A204.1 (cell line): ENCODE data around the gene MANEA.
"Not testable (repeated sequence)": the region's sequence is repeated elsewhere in the genome, so short reads cannot be mapped to it uniquely, and the experiment has no call there.

Experiments used
- FAIRE-seq: peaks from 2 replicates; lab custom pipeline; 2012; peaks lifted over from hg19 to GRCh38; lab: Jason Lieb, UNC

MANEA gene, protein sequence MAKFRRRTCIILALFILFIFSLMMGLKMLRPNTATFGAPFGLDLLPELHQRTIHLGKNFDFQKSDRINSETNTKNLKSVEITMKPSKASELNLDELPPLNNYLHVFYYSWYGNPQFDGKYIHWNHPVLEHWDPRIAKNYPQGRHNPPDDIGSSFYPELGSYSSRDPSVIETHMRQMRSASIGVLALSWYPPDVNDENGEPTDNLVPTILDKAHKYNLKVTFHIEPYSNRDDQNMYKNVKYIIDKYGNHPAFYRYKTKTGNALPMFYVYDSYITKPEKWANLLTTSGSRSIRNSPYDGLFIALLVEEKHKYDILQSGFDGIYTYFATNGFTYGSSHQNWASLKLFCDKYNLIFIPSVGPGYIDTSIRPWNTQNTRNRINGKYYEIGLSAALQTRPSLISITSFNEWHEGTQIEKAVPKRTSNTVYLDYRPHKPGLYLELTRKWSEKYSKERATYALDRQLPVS

GRCh38 chr6:95577304-95578105 is at the start of gene MANEA:
Gene MANEA, plus strand, starts transcription at chr6:95577535. Its CDS starts 8,905 bp downstream, at chr6:95586440.
- FAIRE-seq = no peak

DNA sequence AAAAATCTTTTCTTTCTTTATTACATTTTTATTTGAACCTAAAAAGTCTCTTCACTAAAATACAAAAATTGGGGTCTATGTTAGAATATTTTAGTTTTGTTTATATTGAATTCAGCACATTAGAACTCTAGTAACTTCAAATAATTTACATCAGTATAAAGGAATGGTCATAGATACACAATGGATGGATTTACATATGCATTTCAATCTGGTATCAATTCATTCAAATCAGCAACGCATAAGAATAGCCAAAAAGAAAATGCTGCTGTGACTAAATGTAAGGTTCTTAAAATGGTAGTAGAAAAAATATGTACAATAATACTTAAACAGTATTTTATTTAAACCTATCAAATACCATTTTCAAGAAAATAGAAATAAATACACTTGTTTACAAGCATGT is 47.6 kb upstream of the MANEA start:
- FAIRE-seq = no peak

DNA sequence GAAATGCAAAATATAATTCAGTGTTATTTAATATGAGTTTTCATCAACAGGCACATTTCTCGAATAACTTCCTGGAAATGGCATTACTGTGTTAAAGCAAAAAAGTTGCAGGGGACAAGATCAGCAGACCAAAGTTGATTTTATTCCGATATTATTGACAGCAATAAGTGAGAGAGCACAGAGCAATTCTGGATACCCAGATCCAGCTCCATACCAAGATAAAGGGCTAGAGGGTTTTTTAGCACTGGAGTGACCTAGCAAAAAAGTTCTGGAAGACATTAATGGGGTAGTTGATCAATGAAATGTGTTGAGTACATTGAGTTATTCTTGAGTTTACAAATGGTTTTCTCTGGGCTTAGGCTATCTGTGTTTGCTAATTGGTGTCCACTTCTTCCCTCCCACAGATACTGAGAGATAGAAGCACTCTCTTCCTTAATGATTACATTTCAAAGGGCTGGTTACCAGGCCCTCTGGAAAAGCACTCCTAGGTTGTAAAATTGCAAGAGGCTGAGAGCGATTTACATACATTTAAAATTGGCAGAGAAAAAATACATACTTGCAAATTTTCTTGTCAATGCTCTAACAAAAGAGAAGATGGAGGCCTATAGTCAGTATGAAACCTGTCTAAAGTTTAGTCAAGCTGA is 47.0 kb upstream of the MANEA start:
- FAIRE-seq = no peak

GRCh38 chr6:95543798-95544197 is 33.5 kb upstream of the MANEA start:
- FAIRE-seq = no peak

- no peak for FAIRE-seq
These were observed 32.7 kb upstream of the MANEA start for GRCh38 chr6:95544517-95545225.

- no peak for FAIRE-seq
These were observed 32.1 kb upstream of the MANEA start for GRCh38 chr6:95545226-95545625.

DNA sequence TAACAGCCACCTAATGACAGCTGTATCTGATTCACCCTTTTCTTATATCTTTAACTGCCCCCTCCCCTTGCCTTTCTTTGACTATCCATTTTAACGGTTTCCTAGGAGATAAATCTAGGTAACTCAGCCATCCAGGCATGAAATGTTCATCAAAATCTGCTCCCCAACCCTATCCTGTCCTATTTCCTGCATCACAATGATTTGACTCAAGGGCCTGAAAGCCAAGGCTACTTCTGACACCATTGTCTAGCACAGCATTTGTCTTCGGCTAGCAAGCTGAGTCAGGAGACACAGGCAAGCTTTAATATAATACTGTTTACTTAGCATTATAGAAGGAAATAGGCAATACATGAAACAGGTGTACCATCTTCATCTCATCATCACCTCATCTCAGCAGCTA is 31.6 kb upstream of the MANEA start:
- FAIRE-seq = no peak

DNA sequence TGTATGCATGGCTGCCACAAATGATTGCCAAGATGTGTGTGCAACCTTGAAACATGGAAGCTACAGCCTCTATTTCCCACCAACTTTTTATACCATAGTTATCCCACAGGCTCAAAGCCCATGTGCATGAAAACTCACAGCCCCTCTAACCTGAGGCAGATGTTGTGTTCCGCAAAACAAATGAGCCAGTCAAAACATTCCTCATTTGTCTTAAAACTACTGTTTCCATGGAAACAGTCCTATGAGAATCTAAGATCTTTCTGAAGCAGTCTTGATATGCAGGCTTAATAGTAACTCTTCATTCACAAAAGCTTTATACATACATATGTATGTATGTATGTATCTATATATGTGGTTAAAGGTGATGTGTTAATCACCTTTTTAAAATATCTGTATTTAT is 31.2 kb upstream of the MANEA start:
- no peak for FAIRE-seq

GRCh38 chr6:95547043-95547442 is 30.3 kb upstream of the MANEA start:
- no peak for FAIRE-seq

DNA sequence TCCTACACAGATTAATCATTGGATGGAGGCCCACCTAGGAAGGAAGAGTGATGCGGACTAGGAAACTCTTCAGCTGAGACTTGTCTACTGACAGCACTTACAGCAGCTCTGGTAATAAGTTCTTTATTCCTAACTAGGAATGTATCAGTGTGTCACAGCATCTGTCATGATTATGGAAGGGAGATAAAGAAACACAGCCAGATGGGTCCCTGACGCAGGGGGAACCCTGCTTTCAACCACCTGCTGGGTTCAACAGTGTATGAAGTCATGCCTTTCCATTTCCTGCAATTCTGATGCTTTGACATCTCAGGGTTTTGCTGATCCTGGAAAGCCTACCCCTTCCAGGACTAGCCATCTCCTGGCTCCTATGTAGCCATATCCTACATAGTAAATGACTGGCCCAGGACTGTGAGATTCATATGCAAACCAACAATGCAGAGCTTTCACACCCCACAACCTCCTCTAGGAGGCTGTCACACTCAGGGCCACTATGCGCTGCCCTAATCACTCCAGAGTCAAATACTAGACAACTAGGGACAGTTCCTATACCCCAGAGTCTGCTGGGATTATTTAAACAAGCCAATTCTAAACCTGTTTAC is 29.0 kb upstream of the MANEA start:
- FAIRE-seq = no peak

- FAIRE-seq = no peak
These were observed 25.5 kb upstream of the MANEA start for GRCh38 chr6:95551678-95552324.

- FAIRE-seq = no peak
These were observed 23.5 kb upstream of the MANEA start for GRCh38 chr6:95553880-95554279.

GRCh38 chr6:95560956-95561355 is 16.4 kb upstream of the MANEA start:
- not testable (repeated sequence) for FAIRE-seq

- FAIRE-seq = no peak
These were observed 7.8 kb upstream of the MANEA start for GRCh38 chr6:95569560-95569959.

DNA sequence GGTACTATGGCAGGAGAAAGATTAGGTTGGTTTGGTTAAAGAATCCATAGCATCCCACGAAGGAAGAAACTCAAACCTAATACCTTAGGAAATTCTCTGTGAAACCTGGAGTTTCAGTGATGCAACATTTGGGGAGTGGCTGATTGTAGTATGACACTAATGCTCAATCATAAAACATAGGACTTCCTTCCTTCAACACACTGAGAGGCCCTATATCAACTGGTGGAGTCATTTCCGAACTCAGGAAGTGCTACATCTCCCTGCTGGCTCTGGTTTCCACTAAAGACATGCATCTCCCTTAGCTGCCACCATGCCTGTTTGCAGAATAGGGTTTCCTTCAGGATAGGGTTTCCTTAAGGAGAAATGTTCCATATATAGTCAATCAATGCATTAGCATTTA is 5.2 kb upstream of the MANEA start:
- FAIRE-seq = no peak

DNA sequence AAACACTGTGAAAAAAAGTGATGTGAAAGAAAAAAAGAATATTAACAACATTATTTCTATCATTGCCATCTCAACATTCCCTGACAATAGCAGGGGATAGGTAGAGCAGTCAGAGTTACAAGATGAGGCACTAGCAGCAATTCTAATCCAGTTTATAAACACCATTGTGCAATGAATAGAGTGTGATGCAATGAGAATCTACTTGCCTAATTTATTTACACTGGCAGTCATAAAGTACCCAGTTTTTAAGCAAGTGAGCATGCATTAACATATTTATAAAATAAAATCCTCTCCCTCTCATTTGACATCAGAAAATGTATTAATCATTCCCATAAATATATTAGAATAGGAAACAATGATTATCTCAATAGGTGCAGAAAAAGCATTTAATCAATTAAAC is 2.5 kb upstream of the MANEA start:
- no peak for FAIRE-seq

- no peak for FAIRE-seq
These were observed 927 bp upstream of the MANEA start for GRCh38 chr6:95576218-95576997.

- no peak for FAIRE-seq
These were observed 384 bp upstream of the MANEA start for GRCh38 chr6:95576998-95577303.

DNA sequence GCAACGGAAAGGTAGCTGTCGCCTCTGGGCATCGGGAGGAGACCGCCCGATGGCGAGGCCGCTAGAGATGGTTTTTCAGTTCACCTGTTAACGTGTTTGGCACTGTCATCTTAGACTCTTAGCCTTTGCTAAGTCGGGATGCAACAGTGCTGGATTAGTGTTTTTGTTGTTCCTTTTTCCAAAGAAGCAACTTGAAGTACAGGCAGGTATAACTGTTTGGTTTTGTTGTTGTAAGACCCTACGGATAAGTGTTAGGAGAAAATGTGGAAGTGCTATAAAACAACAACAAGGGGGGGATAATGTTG is 723 bp downstream of the MANEA start:
- no peak for FAIRE-seq

DNA sequence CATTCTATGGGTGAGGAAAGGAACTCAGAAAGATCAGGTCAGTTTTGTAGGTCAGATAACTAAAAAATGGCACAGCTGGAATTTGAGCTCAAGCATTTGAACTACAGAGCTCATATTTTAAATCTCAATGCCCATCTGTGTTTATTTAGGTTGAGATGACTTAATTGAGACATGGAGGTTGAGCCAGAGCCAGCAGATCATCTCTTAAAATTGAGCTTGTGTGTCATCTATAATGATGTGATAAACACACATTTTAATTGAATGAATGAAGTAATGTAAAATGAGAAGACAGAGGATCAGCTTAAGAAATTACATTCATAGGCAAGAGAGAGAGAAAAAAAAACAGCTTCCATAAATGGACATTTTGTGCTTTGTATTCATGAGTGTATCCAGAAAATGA is 3.7 kb downstream of the MANEA start:
- no peak for FAIRE-seq

GRCh38 chr6:95584226-95584625 is 6.9 kb downstream of the MANEA start:
- not testable (repeated sequence) for FAIRE-seq
